Gastrocnemius medialis (tissue), 4 donors: ENCODE data around the gene CCT7.

Experiments used
- POLR2A ChIP-seq, 2 donors: fragments of 450-650 bp; IDR thresholded peaks; one replicate each; pipeline ENCODE4 v1.6.1; 2017; ENCODE audit warnings: antibody characterized with exemption in 2 of 2, mild to moderate bottlenecking in 2 of 2, moderate library complexity in 2 of 2
- TF ChIP-seq, protein P1 (sequence below), 5 experiments: fragments of 450-650 bp in 3 of 5; fragments of 200-600 bp in 2 of 5; sonication (generic) in 2 of 5; IDR thresholded peaks in 4 of 5; conservative IDR thresholded peaks in 1 of 5; 1 replicate in 4 of 5; 2 replicates in 1 of 5; pipeline ENCODE4 v1.5.1; 2016 to 2019; ENCODE audit warnings: antibody characterized with exemption in 5 of 5, mild to moderate bottlenecking in 3 of 5, moderate library complexity in 3 of 5

- no peak for TF ChIP-seq POLR2A (IDR thresholded peaks at IDR 0.05)
- TF ChIP-seq, protein P1, sequence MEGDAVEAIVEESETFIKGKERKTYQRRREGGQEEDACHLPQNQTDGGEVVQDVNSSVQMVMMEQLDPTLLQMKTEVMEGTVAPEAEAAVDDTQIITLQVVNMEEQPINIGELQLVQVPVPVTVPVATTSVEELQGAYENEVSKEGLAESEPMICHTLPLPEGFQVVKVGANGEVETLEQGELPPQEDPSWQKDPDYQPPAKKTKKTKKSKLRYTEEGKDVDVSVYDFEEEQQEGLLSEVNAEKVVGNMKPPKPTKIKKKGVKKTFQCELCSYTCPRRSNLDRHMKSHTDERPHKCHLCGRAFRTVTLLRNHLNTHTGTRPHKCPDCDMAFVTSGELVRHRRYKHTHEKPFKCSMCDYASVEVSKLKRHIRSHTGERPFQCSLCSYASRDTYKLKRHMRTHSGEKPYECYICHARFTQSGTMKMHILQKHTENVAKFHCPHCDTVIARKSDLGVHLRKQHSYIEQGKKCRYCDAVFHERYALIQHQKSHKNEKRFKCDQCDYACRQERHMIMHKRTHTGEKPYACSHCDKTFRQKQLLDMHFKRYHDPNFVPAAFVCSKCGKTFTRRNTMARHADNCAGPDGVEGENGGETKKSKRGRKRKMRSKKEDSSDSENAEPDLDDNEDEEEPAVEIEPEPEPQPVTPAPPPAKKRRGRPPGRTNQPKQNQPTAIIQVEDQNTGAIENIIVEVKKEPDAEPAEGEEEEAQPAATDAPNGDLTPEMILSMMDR (IDR thresholded peaks at IDR 0.05 in 4 of 5, conservative IDR thresholded peaks at IDR 0.05 in 1 of 5), result no peak
Measured at GRCh38 chr2:73281244-73281643, 47.1 kb downstream of the CCT7 start.
